Activated CD4-positive, alpha-beta T cell treated with anti-CD3 and anti-CD28 coated beads, Interleukin-2, amount 50 U/mL, for 16 hours (primary cell): Measurements from ENCODE around the gene FAM168A.

Experiments used
- DNase-seq: peaks from one replicate; pipeline ENCODE4 v3.0.0-alpha.2; 2020

Gene FAM168A, protein sequence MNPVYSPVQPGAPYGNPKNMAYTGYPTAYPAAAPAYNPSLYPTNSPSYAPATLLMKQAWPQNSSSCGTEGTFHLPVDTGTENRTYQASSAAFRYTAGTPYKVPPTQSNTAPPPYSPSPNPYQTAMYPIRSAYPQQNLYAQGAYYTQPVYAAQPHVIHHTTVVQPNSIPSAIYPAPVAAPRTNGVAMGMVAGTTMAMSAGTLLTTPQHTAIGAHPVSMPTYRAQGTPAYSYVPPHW

DNA sequence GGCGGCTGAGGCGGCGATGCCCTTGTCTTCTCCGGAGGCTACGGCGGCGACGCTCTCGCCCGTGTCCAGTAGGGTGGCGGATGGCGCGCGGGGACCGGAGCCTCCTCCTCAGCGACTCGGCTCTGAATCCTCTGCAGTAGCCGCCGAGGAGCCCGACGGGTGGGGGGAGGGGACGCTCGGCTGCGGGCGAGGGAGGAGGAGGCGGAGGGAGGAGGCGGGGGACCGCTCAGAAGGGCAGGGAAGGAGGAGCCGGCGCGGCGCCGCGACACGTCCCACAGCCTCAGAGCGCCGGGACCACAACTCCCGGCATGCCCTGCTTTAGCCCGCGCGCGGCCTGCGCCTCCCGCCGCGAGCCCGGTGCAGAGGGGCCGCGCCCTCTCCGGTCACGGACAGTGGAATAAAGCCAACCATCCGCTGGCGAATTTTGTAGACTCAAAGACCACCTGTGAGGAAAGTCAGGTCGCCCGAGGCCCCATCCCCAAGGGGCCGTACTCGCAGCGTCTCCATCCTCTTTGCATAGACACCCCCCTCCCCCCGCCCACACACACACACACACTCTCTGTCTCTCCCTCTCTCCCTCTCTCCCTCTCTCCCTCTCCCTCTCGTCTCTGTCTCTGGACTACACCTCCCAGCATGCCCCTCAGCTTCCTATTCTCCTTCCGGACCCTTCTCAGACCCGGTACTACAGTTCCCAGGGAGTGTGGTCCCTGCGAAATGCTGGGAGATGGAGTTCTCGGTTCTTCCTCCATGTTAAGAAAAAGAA, at the start of gene FAM168A:
FAM168A (minus strand) TSS at position 157 of the 763 bp plus-strand sequence. CDS start 129,638 bp downstream, outside the sequence.
- DNase-seq: peak; percentile 96

DNA sequence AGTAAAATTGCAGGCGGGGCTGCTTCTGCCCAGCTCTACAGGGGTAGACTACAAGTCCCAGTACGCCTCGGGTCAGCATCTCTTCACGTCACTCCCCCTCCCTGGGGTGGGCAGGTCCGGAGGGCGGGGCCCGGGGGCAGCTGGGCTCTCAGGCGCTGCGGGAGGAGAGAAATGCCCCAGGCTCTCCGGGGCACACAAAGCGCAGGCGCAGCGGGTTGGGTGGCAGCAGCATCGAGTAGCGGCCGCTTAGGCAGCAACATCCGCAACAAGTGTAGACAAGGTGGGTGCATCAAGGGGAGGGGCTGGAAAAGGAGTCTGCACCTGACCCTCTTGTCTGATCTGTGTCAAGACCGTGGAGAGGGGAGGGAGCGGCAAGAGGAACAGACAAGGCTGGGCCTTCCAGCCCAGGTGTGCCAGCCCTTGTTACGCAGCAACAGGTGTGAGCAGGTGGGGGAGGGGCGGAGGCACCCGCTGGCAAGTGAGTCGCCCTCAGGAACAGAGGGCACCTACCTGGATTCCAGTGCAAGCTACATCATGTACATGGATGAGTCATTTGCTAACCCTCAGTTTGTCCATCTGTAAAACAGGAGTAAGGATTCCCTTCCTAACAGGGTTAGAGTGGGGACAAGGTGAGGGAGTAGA, 49.7 kb upstream of the FAM168A start:
- peak; percentile 89 for DNase-seq

DNA sequence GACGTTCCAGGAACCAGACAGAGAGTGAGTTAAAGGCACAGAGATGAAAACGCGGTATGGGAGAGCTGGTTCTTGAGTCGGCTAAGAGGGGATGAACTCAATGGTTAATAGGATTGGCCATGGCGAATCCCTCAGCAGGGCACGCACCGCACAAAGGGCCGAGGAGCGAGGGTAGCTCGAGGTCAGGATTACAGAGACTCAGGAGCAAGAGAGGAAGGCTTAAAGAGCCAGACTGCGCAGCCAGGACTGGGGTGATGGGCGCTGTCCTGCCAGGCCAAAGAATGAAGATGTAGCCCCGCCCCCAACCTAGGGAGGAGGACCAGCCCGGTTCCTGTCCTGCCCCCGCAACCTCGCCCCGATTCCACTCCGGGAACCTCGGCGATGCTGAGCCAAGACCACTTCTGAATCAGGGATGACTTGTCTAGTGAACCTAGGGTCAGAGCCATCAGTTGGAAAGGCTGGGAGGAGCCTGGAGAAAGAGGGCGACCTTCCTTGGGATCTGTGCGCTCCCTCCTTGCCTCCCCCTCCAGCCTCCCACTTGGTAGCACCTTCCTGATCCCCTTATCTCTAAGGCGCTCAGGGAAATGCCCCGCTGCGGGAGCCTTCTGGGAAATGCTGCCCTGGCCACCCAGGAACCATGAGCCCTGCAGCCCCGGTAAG, 48.2 kb upstream of the FAM168A start, which contains the start of gene PLEKHB1:
PLEKHB1 (plus strand) TSS at position 610 of the 660 bp plus-strand sequence; CDS start at position 638, 28 bp downstream.
- DNase-seq: no peak

DNA sequence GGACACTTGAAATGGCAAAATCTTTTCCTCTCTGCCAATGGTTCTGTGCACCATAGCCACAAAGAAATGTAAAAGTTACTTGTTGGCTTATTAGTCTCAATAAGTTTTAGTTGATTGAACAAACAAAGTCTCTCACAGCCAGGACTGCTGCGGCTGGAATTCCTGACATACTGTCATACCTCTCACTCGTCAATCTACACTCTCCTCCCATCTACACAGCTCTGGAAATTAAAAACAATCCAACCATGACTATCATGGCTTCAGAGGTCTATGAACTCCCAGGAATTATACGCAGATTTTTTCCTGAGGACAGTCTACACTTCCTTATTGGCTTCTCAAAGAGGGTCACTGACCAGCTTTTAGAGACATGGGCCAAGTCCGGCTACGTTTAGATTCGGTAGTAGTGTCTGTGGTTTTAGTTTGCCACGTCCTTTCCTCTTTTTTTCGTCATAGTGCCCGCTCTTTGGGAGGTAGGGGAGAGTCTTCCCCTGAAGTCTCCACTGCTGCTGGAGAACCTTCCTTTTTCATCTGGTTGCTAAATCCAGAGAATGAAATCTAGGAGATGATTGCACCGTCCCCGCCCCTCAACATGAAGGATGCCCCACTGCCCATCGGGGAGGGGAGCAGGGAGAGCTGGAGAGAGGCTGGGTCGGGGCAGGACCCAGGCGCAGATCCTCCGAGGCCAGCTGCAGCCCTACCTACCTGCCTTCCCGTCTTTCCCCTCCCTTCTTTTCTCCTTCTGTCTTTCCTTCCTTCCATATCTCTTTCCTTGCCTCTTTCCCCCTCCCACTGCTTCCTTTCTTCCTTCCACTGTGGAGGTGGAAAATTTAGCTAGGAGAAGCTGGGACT, 47.4 kb upstream of the FAM168A start:
- DNase-seq: no peak

DNA sequence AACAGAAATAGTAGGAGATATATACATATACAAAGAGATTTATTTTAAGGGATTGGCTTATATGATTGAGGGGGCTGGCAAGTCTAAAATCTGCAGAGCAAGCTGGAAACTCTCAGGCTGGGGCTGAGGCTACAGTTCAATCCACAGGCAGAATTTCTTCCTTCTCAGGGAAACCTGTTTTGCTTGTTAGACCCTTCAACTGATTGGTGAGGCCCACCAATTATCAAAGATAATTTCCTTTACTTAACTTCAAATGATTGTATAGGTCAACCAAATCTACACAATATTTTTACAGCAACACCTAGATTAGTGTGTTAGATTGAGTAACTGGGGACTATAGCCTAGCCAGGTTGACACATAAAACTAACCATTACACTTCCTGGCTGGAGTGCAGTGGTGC, 43.8 kb upstream of the FAM168A start:
- DNase-seq: no peak

DNA sequence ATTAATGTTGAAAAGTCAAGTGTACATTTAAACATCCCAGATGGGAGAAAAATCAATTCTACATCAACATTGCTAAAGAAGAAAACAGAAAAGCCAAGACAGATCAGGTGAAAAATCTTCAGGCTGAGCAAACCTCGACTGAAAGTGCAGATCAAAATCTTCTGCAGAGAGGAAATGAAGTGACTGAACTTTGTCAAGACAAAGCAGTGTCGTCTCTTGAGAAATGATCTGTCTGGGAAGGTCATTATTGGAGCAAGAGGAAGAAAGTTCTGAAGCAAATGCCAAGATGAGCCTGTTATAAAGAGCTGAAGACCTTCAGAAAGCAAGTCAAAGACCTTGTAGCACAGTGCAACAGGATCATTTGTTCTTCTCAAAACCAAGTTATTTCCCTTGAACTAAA, 42.7 kb upstream of the FAM168A start:
- DNase-seq: no peak

DNA sequence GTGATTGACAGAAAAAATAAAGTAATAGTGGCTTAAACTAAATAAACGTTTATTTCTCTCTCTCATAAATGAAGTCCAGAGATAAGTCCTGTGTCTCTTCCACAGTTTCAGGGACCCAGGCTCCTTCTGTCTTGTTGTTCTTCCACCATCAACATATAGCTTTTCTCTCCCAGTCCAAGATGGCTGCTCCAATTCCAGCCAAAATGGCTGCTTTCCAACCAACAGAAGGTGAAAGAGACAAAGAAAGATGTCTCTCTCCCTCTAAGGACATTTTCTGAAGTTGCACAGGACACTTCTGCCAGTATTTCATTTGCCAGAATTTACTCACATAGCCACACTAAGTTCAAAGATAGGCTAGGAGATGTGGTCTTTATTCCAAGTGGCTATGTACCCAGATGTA, 39.1 kb upstream of the FAM168A start:
- no peak for DNase-seq

DNA sequence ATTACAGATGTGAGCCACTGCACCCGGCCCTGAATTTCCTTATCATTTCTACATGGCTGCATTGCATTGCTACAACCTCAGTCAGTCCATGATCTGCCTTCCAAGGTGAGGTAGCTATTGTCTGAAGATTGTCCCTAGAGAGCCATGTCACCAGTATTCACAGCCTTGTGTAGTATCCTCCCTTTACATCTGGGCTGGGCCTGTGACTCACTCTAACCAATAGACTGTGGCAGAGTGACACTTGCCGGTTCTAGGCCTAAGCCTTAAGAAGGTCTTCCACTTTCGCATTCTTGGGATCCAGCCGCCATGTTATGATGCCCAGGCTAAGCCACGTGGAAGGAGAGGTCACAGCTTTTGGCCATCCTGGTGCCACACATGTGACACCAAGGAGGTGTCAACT, 38.3 kb upstream of the FAM168A start:
- DNase-seq: no peak

DNA sequence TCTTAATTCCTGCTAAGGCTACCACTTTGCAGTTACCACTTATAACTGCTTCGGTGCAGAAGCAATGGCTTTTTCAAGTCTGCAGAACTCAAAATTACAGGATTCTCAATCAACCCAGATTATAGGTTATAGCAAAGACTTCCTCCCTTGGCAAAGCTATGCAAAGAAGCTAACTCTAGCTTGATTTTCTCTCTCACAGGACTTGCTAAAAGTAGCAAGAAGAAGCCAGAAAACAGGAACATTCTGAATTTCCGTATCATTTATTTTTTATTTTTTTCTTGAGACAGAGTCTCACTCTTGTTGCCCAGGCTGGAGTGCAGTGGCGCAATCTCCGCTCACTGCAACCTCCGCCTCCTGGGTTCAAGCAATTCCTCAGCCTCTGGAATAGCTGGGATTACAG, 37.8 kb upstream of the FAM168A start:
- DNase-seq: no peak

DNA sequence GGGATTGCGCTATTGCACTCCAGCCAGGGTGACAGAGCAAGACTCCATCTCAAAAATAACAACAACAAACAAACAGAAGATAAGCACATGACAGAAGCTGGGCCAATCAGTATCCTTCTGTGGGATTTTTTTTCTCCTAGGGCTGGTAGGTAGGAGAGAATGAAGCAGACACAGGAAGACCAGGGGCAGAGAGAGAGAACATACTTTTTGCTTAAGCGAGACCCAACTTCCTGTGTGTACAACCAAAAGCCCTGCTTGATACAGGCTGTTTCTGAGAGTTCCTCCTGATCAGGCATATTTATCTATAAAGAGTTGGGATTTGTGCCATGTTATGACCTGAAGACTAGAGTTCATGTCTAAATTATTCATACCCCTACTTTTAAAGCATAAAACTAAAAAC, 36.1 kb upstream of the FAM168A start:
- no peak for DNase-seq

DNA sequence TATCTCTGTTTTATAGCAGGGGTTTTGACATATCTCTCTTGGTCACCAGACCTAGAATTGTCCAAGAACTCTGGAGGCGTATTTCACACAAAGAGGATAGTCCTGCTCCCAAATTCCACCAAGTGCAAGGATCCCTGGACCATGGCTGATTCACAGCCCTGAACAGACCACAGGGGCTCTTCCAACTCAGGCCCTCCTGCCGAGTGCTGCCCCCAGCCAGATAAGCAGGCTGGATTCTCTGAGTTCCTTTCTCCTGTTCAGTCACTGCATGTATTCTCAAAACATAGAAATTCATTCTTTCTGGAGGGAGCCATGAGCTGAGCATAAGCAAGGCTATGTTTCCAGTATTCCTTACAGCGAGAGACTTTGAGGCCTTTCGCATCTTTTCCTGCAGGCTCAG, 35.1 kb upstream of the FAM168A start:
- DNase-seq: no peak

DNA sequence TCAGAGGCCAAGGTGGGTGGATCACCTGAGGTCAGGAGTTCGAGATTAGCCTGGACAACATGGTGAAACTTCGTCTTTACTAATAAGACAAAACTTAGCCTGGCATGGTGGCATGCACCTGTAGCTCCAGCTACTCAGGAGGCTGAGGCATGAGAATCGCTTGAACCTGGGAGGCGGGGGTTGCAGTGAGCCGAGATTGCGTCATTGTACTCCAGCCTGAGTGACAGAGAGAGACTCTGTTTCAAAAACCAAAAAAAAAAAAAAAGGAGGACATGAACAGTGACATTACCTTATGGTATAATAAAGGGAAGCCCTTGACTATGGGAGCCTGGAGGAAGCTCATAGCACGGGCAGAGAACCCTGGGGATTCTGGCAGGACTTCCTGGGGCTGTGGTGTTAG, 32.0 kb upstream of the FAM168A start:
- no peak for DNase-seq

DNA sequence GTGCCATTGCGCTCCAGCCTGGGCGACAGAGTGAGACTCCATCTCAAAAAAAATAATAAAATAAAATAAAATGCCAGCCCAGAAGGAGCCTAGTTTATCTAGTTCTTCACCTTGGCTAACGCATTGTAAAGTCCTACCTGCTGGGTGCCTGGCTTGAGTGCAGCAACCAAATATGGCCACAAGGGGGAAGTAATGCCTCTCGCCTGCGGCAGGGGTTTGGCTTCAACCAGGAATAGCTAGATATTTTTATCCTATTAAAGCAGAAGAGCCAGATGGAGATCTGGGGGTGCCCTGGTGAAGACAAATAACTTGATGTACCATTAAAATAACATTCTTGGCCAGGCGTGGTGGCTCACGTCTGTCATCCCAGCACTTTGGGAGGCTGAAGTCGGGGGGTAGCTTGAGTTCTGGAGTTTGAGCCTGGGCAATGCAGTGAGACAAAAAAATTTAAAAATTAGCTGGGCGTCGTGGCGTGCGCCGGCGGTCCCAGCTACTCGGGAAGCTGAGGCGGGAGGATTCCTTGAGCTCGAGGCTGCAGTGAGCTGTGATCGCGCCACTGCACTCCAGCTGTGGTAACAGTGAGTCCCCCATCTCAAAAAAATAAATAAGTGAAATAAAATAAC, 27.9 kb upstream of the FAM168A start:
- DNase-seq: peak; percentile 62

DNA sequence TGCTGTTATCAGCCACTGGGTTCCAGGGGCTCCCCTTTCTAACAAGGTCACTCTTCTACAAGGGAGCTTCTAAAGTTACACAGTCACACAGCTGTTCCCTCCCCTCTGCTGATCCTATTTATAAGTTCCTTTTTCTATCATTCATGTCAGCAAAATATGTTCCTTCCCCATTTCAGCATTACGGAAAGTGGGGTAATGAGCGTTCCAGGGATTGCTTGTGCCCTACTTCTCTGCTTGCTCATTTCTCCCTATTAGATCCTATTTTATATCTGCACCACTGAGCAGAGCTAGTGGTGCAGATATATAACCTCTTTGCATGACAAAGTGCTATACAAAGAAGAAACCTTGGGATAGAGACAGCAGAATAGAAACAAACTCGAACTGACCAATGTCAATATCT, 25.8 kb upstream of the FAM168A start:
- no peak for DNase-seq

DNA sequence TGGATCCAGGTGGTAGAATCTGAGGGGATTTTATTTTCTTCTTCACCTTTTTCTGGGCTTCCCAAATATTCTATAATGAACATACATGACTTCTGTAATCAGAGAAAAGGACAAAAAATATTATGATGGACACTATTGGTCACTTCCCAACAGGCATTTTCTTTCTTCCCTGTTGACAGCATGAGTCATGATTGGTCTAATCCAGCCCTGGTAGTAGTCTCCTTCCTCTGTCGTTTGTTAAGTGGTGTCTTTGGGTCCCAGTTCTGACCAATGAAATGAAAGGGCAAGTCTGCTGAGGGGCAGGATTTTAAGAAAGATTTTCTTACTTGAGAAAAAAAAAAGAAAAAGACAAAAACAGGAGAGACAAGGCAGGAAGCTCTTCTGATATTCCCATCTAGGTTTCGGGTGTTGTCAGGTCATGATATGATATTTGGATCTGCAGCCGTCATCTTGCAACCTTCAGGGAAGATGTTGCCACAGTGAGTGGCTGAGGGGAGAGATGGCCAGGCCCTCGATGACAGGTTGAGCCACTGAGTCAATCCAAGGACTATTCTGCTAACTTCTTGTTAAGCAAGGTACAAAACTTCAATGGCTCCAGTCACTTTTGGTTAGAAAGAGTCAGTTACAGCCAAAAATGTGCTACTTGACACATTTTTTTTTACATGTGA, 25.1 kb upstream of the FAM168A start:
- DNase-seq: no peak

DNA sequence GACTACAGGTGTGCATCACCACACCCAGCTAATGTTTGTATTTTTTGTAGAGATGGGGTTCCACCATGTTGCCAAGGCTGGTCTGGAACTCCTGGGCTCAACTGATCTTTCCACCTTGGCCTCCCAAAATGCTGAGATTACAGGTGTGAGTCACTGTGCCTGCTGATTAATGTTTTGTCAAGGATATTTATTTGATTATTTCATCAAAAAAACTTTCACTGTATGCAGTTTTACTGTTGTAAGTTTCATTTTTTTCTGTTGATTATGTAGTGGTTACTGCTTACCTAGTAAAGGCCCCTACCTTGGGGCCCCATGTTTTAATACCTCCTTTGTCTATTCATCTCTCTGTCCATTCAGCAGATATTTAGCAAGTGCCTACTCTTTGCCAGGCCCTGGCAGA, 16.7 kb upstream of the FAM168A start:
- no peak for DNase-seq

DNA sequence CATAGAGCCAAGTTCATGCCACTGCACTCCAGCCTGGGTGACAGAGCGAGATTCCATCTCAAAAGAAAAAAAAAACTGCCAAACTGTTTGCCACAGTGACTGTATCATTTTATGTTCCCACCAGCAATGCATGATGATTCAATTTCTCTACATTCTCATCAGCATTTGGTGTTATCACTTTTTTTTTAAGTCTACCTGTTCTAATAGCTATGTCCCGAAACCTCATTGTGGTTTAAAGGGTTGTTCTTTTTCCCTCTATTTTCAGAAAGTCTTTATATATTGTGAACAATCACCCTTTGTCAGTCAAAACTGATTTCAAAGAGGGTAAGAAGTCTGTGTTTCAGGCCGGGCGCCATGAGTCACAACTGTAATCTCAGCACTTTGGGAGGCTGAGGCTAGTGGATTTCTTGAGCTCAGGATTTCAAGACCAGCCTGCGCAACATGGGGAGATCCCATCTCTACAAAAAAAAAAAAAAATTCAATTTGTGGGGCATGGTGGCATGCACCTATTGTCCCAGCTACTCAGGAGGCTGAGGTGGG, 14.8 kb upstream of the FAM168A start:
- no peak for DNase-seq

DNA sequence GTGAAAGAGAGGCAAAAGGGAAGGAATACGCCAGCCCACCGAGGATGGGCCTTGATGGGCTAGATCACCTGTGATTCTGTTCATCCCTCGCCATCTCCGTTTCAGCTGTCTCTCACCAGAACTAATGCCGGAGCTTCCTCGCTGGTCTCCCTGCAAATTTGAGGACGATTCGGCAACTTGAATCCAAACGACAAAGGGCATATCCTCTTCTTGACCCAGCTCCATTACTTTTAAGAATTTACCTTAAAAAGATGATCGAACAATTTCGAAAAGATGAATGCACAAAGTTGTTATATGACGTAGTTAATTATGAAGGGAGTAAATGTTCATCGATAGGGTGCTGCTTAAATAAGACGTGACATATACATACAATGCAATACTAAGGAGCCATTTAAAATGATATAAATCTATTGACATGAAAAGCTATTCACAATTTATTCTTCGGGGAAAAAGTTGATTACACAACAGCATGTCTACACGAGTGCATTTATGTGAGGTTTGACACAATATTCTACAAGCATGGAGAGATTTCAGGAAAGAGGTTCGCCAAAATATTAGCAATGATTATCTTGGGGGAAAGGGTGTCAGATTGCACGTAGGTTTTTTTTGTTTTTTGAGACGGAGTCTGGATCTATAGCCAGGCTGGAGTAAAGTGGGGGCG, 937 bp upstream of the FAM168A start:
- DNase-seq: no peak

DNA sequence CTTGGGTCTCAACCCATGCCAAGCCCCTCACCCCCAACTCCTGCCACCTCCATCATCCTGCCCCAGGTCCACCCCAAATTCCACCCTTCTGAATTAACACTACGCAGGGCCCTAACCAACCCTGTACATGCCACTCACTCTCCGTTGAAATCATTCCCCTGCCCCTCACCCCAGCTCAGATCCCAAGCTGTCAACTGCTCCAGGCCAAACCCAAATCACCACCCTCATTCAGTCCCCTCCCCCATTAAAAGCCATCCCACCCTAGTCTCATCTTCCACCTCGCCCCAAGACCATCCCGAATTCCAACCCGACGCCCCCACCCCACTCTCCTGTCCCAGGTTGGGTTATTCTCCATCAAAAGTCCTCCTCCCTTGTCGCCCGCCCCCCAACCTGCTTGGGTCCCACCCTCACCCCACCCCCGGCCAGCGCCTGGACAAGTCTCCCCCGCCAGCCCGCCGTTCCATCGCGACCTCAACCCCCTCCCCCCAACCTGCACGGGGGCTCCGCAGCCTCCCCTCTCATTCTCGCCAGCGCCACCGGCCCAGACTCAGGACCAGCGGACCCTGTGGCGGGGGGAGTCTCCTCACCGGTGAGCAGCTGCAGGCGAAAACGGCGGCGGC, 466 bp downstream of the FAM168A start:
- DNase-seq: no peak

DNA sequence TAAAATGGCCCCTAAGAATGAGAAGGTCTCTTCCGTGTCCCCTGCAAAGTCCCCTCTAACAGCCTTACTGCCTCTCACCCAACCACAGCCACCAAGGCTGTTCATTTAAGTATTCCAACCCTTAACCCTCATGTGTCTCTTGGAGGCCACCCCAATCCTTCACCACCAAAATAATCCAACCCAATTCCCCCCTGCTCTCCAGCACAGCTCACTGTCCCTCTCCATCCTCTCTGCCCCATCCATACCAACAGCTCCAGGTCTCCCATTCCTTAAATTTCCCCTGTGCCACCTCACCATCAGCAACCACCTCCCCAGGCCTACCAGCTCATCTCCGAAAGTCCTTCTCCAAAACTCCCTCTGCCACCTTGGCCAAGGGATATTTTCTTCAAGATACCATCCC, 1.4 kb downstream of the FAM168A start:
- DNase-seq: no peak
